Astrocyte (in vitro differentiated cells and primary cell): Measurements from ENCODE around the gene BICD1.

Experiments
- EZH2 ChIP-seq: IDR thresholded peaks from 2 replicates; pipeline ENCODE4 v1.6.1; 2012; ENCODE audit warnings: mild to moderate bottlenecking, low read length, inconsistent platforms; ENCODE audit not compliant: insufficient read depth
- TF ChIP-seq, protein P1 (sequence below): IDR thresholded peaks from 2 replicates; pipeline ENCODE4 v1.5.1; 2011; ENCODE audit warnings: low read depth, mild to moderate bottlenecking, inconsistent platforms, low read length, moderate library complexity; ENCODE audit not compliant: insufficient read depth

DNA sequence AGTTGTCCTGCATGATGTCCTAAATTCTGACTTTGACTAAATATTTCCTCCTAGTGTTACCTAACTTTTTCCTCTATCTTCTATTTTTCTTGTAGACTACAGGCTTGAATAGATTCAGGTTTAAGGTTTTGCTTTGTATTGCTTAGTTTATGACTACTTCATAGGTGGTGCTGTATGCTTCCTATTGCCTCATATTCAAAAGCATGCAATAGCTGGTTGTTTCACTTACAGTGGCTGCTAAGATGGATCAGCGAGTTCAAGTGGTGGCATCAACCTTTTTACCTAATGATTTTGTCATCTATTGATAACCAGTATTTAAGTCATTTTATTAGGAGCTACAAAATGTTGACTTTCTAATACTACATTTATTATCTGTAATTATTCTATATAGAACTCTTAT is 36.3 kb upstream of the BICD1 start:
- TF ChIP-seq, protein P1, sequence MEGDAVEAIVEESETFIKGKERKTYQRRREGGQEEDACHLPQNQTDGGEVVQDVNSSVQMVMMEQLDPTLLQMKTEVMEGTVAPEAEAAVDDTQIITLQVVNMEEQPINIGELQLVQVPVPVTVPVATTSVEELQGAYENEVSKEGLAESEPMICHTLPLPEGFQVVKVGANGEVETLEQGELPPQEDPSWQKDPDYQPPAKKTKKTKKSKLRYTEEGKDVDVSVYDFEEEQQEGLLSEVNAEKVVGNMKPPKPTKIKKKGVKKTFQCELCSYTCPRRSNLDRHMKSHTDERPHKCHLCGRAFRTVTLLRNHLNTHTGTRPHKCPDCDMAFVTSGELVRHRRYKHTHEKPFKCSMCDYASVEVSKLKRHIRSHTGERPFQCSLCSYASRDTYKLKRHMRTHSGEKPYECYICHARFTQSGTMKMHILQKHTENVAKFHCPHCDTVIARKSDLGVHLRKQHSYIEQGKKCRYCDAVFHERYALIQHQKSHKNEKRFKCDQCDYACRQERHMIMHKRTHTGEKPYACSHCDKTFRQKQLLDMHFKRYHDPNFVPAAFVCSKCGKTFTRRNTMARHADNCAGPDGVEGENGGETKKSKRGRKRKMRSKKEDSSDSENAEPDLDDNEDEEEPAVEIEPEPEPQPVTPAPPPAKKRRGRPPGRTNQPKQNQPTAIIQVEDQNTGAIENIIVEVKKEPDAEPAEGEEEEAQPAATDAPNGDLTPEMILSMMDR: no peak
- TF ChIP-seq EZH2: no peak
